GM08714 (cell line): ENCODE measurements around the gene GRAMD1C.
"Not testable (repeated sequence)": the region's sequence is repeated elsewhere in the genome, so short reads cannot be mapped to it uniquely, and the experiment has no call there.

Experiments
- H3K4me3 ChIP-seq: fragments of 200-500 bp; sonication (Bioruptor generic); 2 replicates; pipeline ENCODE4 v1.5.1; 2014; ENCODE audit warnings: mild to moderate bottlenecking, low read length, inconsistent platforms
- ZNF274 ChIP-seq: IDR thresholded peaks from 2 replicates; pipeline ENCODE4 v1.6.1; 2012; ENCODE audit warnings: mild to moderate bottlenecking, low read depth, low read length

Gene GRAMD1C

DNA sequence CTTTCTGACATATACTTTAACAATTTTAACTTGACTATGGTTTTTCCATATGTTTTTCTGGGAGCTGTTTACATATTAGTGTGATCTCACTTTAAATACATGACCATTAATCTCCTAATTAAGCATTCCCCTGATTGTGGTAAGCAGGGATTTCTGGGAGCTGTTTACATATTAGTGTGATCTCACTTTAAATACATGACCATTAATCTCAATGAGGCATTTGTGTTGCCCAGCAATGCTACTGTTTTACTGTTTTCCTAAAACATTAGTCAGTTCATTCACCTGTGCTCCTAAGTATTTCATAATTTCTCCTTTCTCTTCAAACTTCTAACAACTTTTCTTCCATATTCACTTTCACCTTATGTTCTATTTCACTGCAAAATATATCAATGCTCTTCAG is 3.6 kb upstream of the GRAMD1C start:
- TF ChIP-seq ZNF274, result no peak
- no peak overlapping the region for H3K4me3 ChIP-seq

DNA sequence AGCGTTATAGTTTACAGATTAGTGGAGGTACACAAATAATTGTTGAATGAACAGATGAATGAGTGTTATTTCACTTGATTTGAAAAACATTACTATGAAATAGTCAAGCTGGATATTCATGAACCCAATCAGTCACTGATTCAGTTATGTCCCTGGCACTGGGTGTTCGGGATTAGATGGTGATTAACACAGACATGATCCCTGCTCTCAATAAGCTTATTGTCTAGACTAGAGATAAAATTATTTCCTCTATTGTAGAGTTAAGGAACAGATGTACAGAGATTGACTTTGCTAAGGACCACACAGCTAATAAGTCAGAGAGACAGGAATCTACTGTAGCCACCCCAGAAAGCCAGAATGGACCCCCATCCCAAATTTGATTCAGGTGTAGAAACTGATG is 963 bp downstream of the GRAMD1C start:
- H3K4me3 ChIP-seq, result no peak overlapping the region
- no peak for TF ChIP-seq ZNF274

GRCh38 chr3:113844622-113845222 is 6.1 kb downstream of the GRAMD1C start:
- H3K4me3 ChIP-seq, result no peak overlapping the region
- TF ChIP-seq ZNF274, result no peak

DNA sequence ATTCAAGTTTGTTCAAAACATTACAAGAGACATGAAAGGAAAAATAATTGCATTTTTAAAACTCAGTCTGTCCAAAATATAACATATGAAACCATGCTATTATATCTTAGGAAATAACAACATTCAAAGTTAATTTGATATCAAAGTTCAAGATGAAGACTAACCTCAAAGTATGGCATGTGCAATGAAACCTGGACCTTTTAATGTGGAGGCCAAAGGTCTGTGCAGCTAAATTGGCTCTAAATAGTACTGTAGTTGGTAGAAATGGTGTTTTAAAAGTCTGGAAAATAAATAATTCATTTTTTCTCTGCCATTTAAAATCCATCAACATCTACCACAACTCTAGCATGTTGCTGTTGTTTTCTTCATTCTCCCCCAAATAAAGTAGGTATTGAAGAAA is 8.7 kb downstream of the GRAMD1C start:
- no peak for TF ChIP-seq ZNF274
- no peak overlapping the region for H3K4me3 ChIP-seq

DNA sequence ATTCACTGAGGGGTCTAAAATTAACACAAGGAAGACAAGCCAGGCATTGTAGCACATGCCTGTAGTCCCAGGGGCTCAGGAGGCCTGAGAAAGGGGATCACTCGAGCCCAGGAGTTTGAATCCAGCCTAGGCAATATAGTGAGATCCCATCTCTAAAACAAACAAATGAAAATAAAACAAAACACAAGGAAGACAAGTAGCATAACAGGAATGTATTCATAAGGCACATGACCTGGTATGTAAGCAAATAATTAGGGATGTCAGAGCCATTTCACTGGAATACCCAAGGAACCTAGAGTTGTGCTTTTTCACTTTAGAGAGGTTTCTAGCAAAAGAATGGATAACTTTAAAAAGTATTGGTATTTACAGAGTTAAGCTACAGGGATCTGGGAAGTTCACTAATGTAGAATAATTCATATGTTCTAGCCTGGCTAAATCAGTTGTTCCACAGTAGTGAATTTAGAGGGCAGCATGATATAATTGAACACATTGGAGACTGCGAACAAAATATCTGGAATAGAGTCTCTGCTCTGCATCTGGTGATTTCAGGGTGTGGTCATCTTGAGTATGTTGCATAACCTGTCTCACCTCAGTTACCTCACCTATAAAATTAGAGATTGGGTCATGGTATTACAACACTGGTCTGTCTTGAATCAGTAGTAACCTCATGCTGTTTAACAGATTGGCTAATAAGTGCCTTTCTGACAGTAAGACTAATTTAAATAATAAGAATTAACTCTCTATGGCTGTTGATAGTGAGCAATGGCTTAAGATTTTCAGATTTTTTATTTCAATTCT is 9.3 kb downstream of the GRAMD1C start:
- no peak overlapping the region for H3K4me3 ChIP-seq
- no peak for TF ChIP-seq ZNF274

GRCh38 chr3:113849071-113849470 is 10.5 kb downstream of the GRAMD1C start:
- H3K4me3 ChIP-seq, result not testable (repeated sequence)

DNA sequence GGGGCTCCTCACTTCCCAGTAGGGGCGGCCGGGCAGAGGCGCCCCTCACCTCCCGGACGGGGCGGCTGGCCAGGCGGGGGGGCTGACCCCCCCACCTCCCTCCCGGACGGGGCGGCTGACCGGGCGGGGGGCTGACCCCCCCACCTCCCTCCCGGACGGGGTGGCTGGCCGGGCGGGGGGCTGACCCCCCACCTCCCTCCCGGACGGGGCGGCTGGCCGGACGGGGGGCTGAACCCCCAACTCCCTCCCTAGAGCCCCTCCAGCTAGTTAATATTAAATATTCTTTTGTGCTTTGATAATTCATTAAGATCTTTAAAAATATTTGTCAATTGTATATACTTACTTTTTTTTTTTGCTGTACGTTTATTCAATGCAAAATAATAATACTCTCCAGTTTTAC is 11.3 kb downstream of the GRAMD1C start:
- H3K4me3 ChIP-seq, result not testable (repeated sequence)

GRCh38 chr3:113850391-113850790 is 11.8 kb downstream of the GRAMD1C start:
- H3K4me3 ChIP-seq, result not testable (repeated sequence)

DNA sequence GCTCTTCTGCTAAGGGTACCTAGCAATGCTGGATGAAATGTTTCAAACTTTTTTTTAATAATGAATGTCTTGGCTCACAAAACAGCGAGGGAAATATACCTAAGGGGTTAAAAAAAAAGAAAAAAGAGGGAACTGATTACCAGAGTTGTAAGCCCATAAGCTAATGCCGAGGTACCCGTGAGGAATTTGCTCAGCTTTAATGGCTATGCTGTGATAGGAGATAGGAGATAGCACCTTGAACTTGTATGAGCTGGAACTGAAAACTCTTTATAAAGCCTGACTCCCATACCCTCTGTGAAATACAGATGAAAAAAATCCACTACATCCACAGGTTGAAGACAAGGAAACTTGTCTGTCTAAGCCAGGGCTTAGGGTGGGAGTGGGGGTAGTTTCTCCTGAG is 13.9 kb downstream of the GRAMD1C start:
- H3K4me3 ChIP-seq, result no peak overlapping the region
- TF ChIP-seq ZNF274, result no peak

- no peak for TF ChIP-seq ZNF274
- no peak overlapping the region for H3K4me3 ChIP-seq
Measured at GRCh38 chr3:113867506-113867905, 28.9 kb downstream of the GRAMD1C start.

DNA sequence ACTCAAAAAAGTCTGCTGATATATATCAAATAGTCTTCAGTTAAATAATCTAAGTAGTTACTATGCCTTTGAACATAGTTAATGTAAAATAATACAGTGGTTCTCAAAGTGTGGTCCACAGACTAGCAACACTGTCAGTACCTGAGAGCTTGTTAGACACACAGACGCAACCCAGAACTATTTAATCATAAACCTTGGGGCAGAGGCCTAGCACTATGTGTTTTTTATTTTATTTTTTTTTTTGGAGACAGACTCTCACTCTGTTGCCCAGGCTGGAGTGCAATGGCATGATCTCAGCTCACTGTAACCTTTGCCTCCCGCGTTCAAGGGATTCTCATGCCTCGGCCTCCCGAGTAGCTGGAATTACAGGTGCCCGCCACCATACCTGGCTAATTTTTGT is 34.7 kb downstream of the GRAMD1C start:
- no peak overlapping the region for H3K4me3 ChIP-seq
- TF ChIP-seq ZNF274, result no peak

GRCh38 chr3:113873814-113874526 is 35.4 kb downstream of the GRAMD1C start:
- TF ChIP-seq ZNF274, result no peak
- H3K4me3 ChIP-seq, result no peak overlapping the region

DNA sequence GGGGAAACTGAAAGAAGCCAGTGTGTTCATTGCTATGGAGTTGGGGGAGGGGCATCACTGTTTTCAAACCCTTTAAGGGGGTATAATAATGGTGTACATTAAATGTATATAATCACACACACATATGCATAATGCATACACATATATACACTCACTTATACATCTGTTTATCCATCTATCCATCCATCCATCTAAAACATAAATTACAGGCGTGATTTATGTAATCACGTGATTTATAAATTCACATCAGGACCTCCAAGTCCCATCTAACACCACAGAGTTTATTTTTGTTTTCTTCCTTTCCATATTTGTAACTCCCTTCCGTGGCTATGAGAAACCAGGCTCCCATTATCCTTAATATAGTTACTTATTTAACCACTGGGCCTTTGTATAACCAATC is 39.8 kb downstream of the GRAMD1C start:
- no peak for TF ChIP-seq ZNF274
- no peak overlapping the region for H3K4me3 ChIP-seq

DNA sequence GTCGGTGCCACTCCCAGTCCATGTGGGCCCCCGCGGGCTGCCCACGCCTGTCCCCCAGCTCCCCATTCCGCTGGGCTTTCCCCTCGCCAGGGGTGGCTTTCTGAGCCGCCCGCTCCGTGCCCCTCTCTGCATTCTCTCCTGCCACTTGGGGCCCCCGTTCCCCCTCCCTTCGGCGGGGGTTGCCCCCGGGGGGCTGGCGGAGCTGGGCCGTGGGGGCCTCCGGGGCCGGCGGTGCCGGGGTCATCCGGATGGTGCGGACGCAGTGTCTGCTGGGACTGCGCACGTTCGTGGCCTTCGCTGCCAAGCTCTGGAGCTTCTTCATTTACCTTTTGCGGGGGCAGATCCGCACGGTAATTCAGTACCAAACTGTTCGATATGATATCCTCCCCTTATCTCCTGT is 46.5 kb downstream of the GRAMD1C start:
- H3K4me3 ChIP-seq, result no peak overlapping the region
- TF ChIP-seq ZNF274, result no peak

GRCh38 chr3:113890256-113890900 is 51.8 kb downstream of the GRAMD1C start:
- H3K4me3 ChIP-seq, result no peak overlapping the region
- TF ChIP-seq ZNF274, result no peak
